Measurements from ENCODE around the gene MTERF1.

Gene MTERF1

GRCh38 chr7:91832493-91833045 is 47.9 kb downstream of the MTERF1 start:
- DNase-seq (ENCODE audit: low read depth): no peak

DNA sequence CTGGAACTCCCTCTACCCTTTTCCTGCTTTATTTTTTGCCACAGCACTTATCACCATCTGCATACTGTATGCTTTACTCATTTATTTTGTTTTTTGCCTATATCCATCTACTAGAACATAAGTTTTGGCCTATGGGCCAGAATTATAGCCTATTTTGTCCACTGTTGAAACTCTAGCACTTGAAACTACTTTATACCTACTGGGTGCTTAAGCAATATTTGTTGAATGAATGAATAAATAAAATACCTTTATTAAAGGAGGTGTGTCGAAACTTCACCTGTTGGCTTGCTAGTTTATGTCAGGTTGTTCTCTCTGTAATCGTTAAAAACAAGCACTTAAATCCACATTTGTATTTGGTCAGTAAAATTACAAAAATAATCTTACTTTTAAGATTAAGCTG is 53.3 kb downstream of the MTERF1 start:
- DNase-seq (ENCODE audit: low read depth): no peak

- no peak for DNase-seq (ENCODE audit: low read depth)
Observed at GRCh38 chr7:91826377-91826776, 54.1 kb downstream of the MTERF1 start.

- DNase-seq (ENCODE audit: low read depth): no peak
Observed at GRCh38 chr7:91824201-91824600, 56.3 kb downstream of the MTERF1 start.

All from stimulated activated CD8-positive, alpha-beta memory T cell treated with anti-CD3 and anti-CD28 coated beads, Interleukin-7, amount 100 ng/mL, for 24 hours (primary cell).